ENCODE measurements around the gene BACH2. TPM values are rescaled to one million over a fixed set of nuclear protein-coding genes. Genes with fewer than 3 reads are reported as not detected.

BACH2 gene
- total and polyA plus RNA-seq, 2 donors (not counting 1 experiment from before 2014, with no cell fraction given), result 2.2 to 2.6 TPM

GRCh38 chr6:90072501-90072900 is 224.1 kb downstream of the BACH2 start:
- H3K9me3 ChIP-seq (ENCODE audit: control insufficient read depth, insufficient read depth, low read depth, low read length), result no peaks in the 10 kb centered on the region
- H3K4me3 ChIP-seq (replicated peaks in 1 of 4; ENCODE audit: control extremely low read depth in 1 of 4, insufficient read depth in 1 of 4, low read depth in 3 of 4, low read length in 4 of 4), result no peak overlapping the region
- TF ChIP-seq EZH2 (IDR thresholded peaks at IDR 0.05; ENCODE audit: low read length, missing control alignments) (no peak), CTCF (conservative IDR thresholded peaks at IDR 0.05 in 1 of 2, IDR thresholded peaks at IDR 0.05 in 1 of 2; ENCODE audit: low read depth in 1 of 2, low read length in 2 of 2) (no peak)
- no peak overlapping the region for H3K27ac ChIP-seq (ENCODE audit: insufficient read depth, low read length)
- no peaks in the 10 kb centered on the region for H3K79me2 ChIP-seq (ENCODE audit: control insufficient read depth, insufficient read depth, low read length)
- H3K9ac ChIP-seq (ENCODE audit: insufficient read depth, low read length), result no peak overlapping the region
- no peaks in the 10 kb centered on the region for H3K36me3 ChIP-seq (ENCODE audit: control insufficient read depth, insufficient read depth, low read length)
- no peak overlapping the region for H3K4me2 ChIP-seq (ENCODE audit: extremely low read depth, insufficient read depth, low read length)
- H2AFZ ChIP-seq (ENCODE audit: low read length), result no peak overlapping the region
- H3K27me3 ChIP-seq (ENCODE audit: control insufficient read depth, insufficient read depth, low read length), result no peaks in the 10 kb centered on the region
- no peak for DNase-seq (ENCODE audit: low read depth in 2 of 2)
- peaks cover 2% of the 10 kb centered on the region for H3K4me1 ChIP-seq (ENCODE audit: control insufficient read depth, extremely low read depth, insufficient read depth, low read length)
- no peaks in the 10 kb centered on the region for H4K20me1 ChIP-seq (ENCODE audit: control insufficient read depth, extremely low read depth, insufficient read depth, low read length)

GRCh38 chr6:90068703-90069523 is 227.7 kb downstream of the BACH2 start:
- Histone ChIP-seq H3K9ac (ENCODE audit: insufficient read depth, low read length) (no peak overlapping the region), H4K20me1 (ENCODE audit: control insufficient read depth, extremely low read depth, insufficient read depth, low read length) (no peaks in the 10 kb centered on the region), H3K9me3 (ENCODE audit: control insufficient read depth, insufficient read depth, low read depth, low read length) (no peaks in the 10 kb centered on the region), H3K4me1 (ENCODE audit: control insufficient read depth, extremely low read depth, insufficient read depth, low read length) (peaks cover 2% of the 10 kb centered on the region), H3K36me3 (ENCODE audit: control insufficient read depth, insufficient read depth, low read length) (no peaks in the 10 kb centered on the region), H3K27ac (ENCODE audit: insufficient read depth, low read length) (no peak overlapping the region), H3K27me3 (ENCODE audit: control insufficient read depth, insufficient read depth, low read length) (no peaks in the 10 kb centered on the region), H3K79me2 (ENCODE audit: control insufficient read depth, insufficient read depth, low read length) (no peaks in the 10 kb centered on the region), H2AFZ (ENCODE audit: low read length) (no peak overlapping the region), H3K4me2 (ENCODE audit: extremely low read depth, insufficient read depth, low read length) (no peak overlapping the region), H3K4me3 (replicated peaks in 1 of 4; ENCODE audit: control extremely low read depth in 1 of 4, insufficient read depth in 1 of 4, low read depth in 3 of 4, low read length in 4 of 4) (no peak overlapping the region)
- DNase-seq (ENCODE audit: low read depth in 2 of 2), result peak; percentile 25 to 48
- TF ChIP-seq EZH2 (IDR thresholded peaks at IDR 0.05; ENCODE audit: low read length, missing control alignments) (no peak), CTCF (conservative IDR thresholded peaks at IDR 0.05 in 1 of 2, IDR thresholded peaks at IDR 0.05 in 1 of 2; ENCODE audit: low read depth in 1 of 2, low read length in 2 of 2) (no peak)

GRCh38 chr6:90068264-90068663 is 228.4 kb downstream of the BACH2 start:
- H3K27me3 ChIP-seq (ENCODE audit: control insufficient read depth, insufficient read depth, low read length), result no peaks in the 10 kb centered on the region
- no peak overlapping the region for H2AFZ ChIP-seq (ENCODE audit: low read length)
- H3K9me3 ChIP-seq (ENCODE audit: control insufficient read depth, insufficient read depth, low read depth, low read length), result no peaks in the 10 kb centered on the region
- H3K79me2 ChIP-seq (ENCODE audit: control insufficient read depth, insufficient read depth, low read length), result no peaks in the 10 kb centered on the region
- no peak overlapping the region for H3K27ac ChIP-seq (ENCODE audit: insufficient read depth, low read length)
- no peaks in the 10 kb centered on the region for H4K20me1 ChIP-seq (ENCODE audit: control insufficient read depth, extremely low read depth, insufficient read depth, low read length)
- H3K4me1 ChIP-seq (ENCODE audit: control insufficient read depth, extremely low read depth, insufficient read depth, low read length), result peaks cover 2% of the 10 kb centered on the region
- TF ChIP-seq CTCF (conservative IDR thresholded peaks at IDR 0.05 in 1 of 2, IDR thresholded peaks at IDR 0.05 in 1 of 2; ENCODE audit: low read depth in 1 of 2, low read length in 2 of 2), result no peak
- no peak for TF ChIP-seq EZH2 (IDR thresholded peaks at IDR 0.05; ENCODE audit: low read length, missing control alignments)
- H3K36me3 ChIP-seq (ENCODE audit: control insufficient read depth, insufficient read depth, low read length), result no peaks in the 10 kb centered on the region
- DNase-seq (ENCODE audit: low read depth in 2 of 2), result peak; percentile 56 to 83
- no peak overlapping the region for H3K4me2 ChIP-seq (ENCODE audit: extremely low read depth, insufficient read depth, low read length)
- H3K9ac ChIP-seq (ENCODE audit: insufficient read depth, low read length), result no peak overlapping the region
- no peak overlapping the region for H3K4me3 ChIP-seq (replicated peaks in 1 of 4; ENCODE audit: control extremely low read depth in 1 of 4, insufficient read depth in 1 of 4, low read depth in 3 of 4, low read length in 4 of 4)

All from fibroblast of lung (primary cell).